Stomach smooth muscle (tissue), 2 donors: ENCODE data around the gene LACRT.
A peak's percentile ranks its signal among the peaks of the same experiment; 100 is the strongest.

Source experiments
- H3K27ac ChIP-seq: one replicate; pipeline ENCODE4 v1.7.0; 2013; ENCODE audit warnings: mild to moderate bottlenecking, low read length, inconsistent platforms
- H3K27me3 ChIP-seq, 2 donors: one replicate each; pipeline ENCODE4 v1.7.0; 2013; ENCODE audit warnings: low read length in 2 of 2; ENCODE audit not compliant: insufficient read depth in 2 of 2, control insufficient read depth in 1 of 2
- H3K36me3 ChIP-seq, 2 donors: one replicate each; pipeline ENCODE4 v1.7.0; 2013; ENCODE audit warnings: low read length in 2 of 2; ENCODE audit not compliant: control insufficient read depth in 2 of 2, insufficient read depth in 2 of 2
- H3K4me1 ChIP-seq: one replicate; pipeline ENCODE4 v1.7.0; 2013; ENCODE audit warnings: low read length; ENCODE audit not compliant: control insufficient read depth, insufficient read depth
- H3K4me3 ChIP-seq, 2 donors: one replicate each; pipeline ENCODE4 v1.7.0; 2013; ENCODE audit warnings: low read length in 2 of 2
- H3K9ac ChIP-seq, 2 donors: one replicate each; pipeline ENCODE4 v1.7.0; 2013; ENCODE audit warnings: low read length in 2 of 2, mild to moderate bottlenecking in 1 of 2
- H3K9me3 ChIP-seq, 2 donors: one replicate each; pipeline ENCODE4 v1.7.0; 2013; ENCODE audit warnings: low read length in 2 of 2; ENCODE audit not compliant: control insufficient read depth in 2 of 2
- donor health status: healthy.
- donor health status: Pancreatic carcinoma.

The LACRT gene

GRCh38 chr12:54602661-54603060 lies 32.0 kb downstream of the LACRT start:
- Histone ChIP-seq H3K4me3 (no peak overlapping the region), H3K36me3 (no peaks in the 10 kb centered on the region), H3K9ac (no peak overlapping the region), H3K27me3 (no peaks in the 10 kb centered on the region), H3K27ac (no peak overlapping the region), H3K4me1 (no peaks in the 10 kb centered on the region), H3K9me3 (no peaks in the 10 kb centered on the region)

GRCh38 chr12:54601841-54602240 lies 32.9 kb downstream of the LACRT start:
- H3K27me3 ChIP-seq = no peaks in the 10 kb centered on the region
- H3K9ac ChIP-seq = no peak overlapping the region
- no peaks in the 10 kb centered on the region for H3K9me3 ChIP-seq
- H3K36me3 ChIP-seq = no peaks in the 10 kb centered on the region
- H3K27ac ChIP-seq = no peak overlapping the region
- H3K4me3 ChIP-seq = no peak overlapping the region
- no peaks in the 10 kb centered on the region for H3K4me1 ChIP-seq

- no peaks in the 10 kb centered on the region for H3K36me3 ChIP-seq
- no peak overlapping the region for H3K9ac ChIP-seq
- H3K4me3 ChIP-seq = no peak overlapping the region
- no peak overlapping the region for H3K27ac ChIP-seq
- no peaks in the 10 kb centered on the region for H3K27me3 ChIP-seq
- no peaks in the 10 kb centered on the region for H3K9me3 ChIP-seq
- H3K4me1 ChIP-seq = no peaks in the 10 kb centered on the region
These were observed 35.7 kb downstream of the LACRT start for GRCh38 chr12:54598970-54599369.

- H3K9ac ChIP-seq = no peak overlapping the region
- peaks cover 6% of the 10 kb centered on the region for H3K4me1 ChIP-seq
- H3K9me3 ChIP-seq = no peaks in the 10 kb centered on the region
- H3K27me3 ChIP-seq = no peaks in the 10 kb centered on the region
- no peaks in the 10 kb centered on the region for H3K36me3 ChIP-seq
- no peak overlapping the region for H3K27ac ChIP-seq
- no peak overlapping the region for H3K4me3 ChIP-seq
These were observed 38.2 kb downstream of the LACRT start for GRCh38 chr12:54596526-54596946.

- Histone ChIP-seq H3K27me3 (no peaks in the 10 kb centered on the region), H3K36me3 (no peaks in the 10 kb centered on the region), H3K9me3 (no peaks in the 10 kb centered on the region), H3K9ac (no peak overlapping the region), H3K4me1 (peaks cover 16% of the 10 kb centered on the region), H3K4me3 (no peak overlapping the region), H3K27ac (no peak overlapping the region)
These were observed 39.2 kb downstream of the LACRT start for GRCh38 chr12:54595471-54595870.

- Histone ChIP-seq H3K9ac (no peak overlapping the region), H3K9me3 (no peaks in the 10 kb centered on the region), H3K4me1 (peaks cover 31% of the 10 kb centered on the region), H3K27ac (no peak overlapping the region), H3K27me3 (no peaks in the 10 kb centered on the region), H3K4me3 (no peak overlapping the region), H3K36me3 (no peaks in the 10 kb centered on the region)
These were observed 41.0 kb downstream of the LACRT start for GRCh38 chr12:54593725-54594124.

- Histone ChIP-seq H3K9me3 (no peaks in the 10 kb centered on the region), H3K4me1 (peaks cover 35% of the 10 kb centered on the region), H3K36me3 (no peaks in the 10 kb centered on the region), H3K4me3 (no peak overlapping the region), H3K9ac (no peak overlapping the region), H3K27ac (no peak overlapping the region), H3K27me3 (no peaks in the 10 kb centered on the region)
These were observed 41.6 kb downstream of the LACRT start for GRCh38 chr12:54593135-54593534.

- H3K9ac ChIP-seq = no peak overlapping the region
- H3K27ac ChIP-seq = no peak overlapping the region
- H3K27me3 ChIP-seq = no peaks in the 10 kb centered on the region
- H3K36me3 ChIP-seq = no peaks in the 10 kb centered on the region
- no peaks in the 10 kb centered on the region for H3K9me3 ChIP-seq
- H3K4me1 ChIP-seq = peaks cover 41% of the 10 kb centered on the region
- no peak overlapping the region for H3K4me3 ChIP-seq
These were observed 42.4 kb downstream of the LACRT start for GRCh38 chr12:54592316-54592715.

- peak overlapping the region; percentile 42 to 47 for H3K9ac ChIP-seq
- H3K4me1 ChIP-seq = peaks cover 50% of the 10 kb centered on the region
- no peaks in the 10 kb centered on the region for H3K9me3 ChIP-seq
- H3K27me3 ChIP-seq = no peaks in the 10 kb centered on the region
- no peaks in the 10 kb centered on the region for H3K36me3 ChIP-seq
- H3K4me3 ChIP-seq = peak overlapping the region; percentile 35 to 40
- peak overlapping the region; percentile 82 for H3K27ac ChIP-seq
These were observed 43.6 kb downstream of the LACRT start for GRCh38 chr12:54590978-54591591.

GRCh38 chr12:54589964-54590363 lies 44.7 kb downstream of the LACRT start:
- Histone ChIP-seq H3K27me3 (no peaks in the 10 kb centered on the region), H3K9ac (no peak overlapping the region), H3K4me1 (peaks cover 62% of the 10 kb centered on the region)

GRCh38 chr12:54588890-54589267 lies 45.8 kb downstream of the LACRT start:
- Histone ChIP-seq H3K27me3 (no peaks in the 10 kb centered on the region), H3K27ac (peak overlapping the region; percentile 82), H3K9ac (peak overlapping the region; percentile 27 to 36), H3K4me1 (peaks cover 65% of the 10 kb centered on the region), H3K9me3 (no peaks in the 10 kb centered on the region), H3K4me3 (peak overlapping the region; percentile 48 to 66), H3K36me3 (peaks cover 0 to 2% of the 10 kb centered on the region in 2 donors)

More at GRCh38 chr12:54589964-54590363, 44.7 kb downstream of the LACRT start:
- Histone ChIP-seq H3K36me3 (peaks cover 0 to 2% of the 10 kb centered on the region in 2 donors), H3K27ac (peak overlapping the region; percentile 82), H3K4me3 (no peak overlapping the region), H3K9me3 (no peaks in the 10 kb centered on the region)
